ENCODE results near the gene CRLF2.

DNA sequence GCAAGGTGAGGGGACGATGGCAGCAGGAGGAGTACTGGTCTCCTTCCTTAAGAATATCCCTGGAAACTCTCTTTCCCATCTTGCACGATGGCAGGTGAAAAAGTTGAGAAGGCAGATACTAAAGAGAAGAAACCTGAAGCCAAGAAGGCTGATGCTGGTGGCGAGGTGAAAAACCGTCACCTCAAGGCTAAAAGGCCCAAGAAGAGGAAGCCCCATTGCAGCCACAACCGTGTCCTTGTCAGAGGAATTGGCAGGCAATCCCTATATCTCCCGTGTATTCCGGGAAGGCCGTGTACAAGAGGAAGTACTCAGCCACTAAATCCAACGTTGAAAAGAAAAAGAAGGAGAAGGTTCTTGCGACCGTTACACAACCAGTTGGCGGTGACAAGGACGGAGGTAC is 40.0 kb downstream of the CRLF2 start:
- TF ChIP-seq, protein P1, sequence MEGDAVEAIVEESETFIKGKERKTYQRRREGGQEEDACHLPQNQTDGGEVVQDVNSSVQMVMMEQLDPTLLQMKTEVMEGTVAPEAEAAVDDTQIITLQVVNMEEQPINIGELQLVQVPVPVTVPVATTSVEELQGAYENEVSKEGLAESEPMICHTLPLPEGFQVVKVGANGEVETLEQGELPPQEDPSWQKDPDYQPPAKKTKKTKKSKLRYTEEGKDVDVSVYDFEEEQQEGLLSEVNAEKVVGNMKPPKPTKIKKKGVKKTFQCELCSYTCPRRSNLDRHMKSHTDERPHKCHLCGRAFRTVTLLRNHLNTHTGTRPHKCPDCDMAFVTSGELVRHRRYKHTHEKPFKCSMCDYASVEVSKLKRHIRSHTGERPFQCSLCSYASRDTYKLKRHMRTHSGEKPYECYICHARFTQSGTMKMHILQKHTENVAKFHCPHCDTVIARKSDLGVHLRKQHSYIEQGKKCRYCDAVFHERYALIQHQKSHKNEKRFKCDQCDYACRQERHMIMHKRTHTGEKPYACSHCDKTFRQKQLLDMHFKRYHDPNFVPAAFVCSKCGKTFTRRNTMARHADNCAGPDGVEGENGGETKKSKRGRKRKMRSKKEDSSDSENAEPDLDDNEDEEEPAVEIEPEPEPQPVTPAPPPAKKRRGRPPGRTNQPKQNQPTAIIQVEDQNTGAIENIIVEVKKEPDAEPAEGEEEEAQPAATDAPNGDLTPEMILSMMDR (IDR thresholded peaks at IDR 0.05) = no peak
- TF ChIP-seq TCF7 (CRISPR knock-in tag; IDR thresholded peaks at IDR 0.05; ENCODE audit: low read depth) (no peak), ZNF263 (CRISPR knock-in tag; IDR thresholded peaks at IDR 0.05; ENCODE audit: low read depth) (no peak), IRF2 (CRISPR knock-in tag; IDR thresholded peaks at IDR 0.05; ENCODE audit: borderline replicate concordance, low read depth) (no peak), CREB1 (CRISPR knock-in tag; IDR thresholded peaks at IDR 0.05) (no peak), MYBL2 (CRISPR knock-in tag; IDR thresholded peaks at IDR 0.05) (no peak), SMAD4 (CRISPR knock-in tag; IDR thresholded peaks at IDR 0.05) (no peak), ZNF317 (CRISPR knock-in tag; IDR thresholded peaks at IDR 0.05; ENCODE audit: borderline replicate concordance, low read depth) (no peak), ESRRA (CRISPR knock-in tag; IDR thresholded peaks at IDR 0.05; ENCODE audit: borderline replicate concordance) (no peak)
- TF ChIP-seq, protein P2, sequence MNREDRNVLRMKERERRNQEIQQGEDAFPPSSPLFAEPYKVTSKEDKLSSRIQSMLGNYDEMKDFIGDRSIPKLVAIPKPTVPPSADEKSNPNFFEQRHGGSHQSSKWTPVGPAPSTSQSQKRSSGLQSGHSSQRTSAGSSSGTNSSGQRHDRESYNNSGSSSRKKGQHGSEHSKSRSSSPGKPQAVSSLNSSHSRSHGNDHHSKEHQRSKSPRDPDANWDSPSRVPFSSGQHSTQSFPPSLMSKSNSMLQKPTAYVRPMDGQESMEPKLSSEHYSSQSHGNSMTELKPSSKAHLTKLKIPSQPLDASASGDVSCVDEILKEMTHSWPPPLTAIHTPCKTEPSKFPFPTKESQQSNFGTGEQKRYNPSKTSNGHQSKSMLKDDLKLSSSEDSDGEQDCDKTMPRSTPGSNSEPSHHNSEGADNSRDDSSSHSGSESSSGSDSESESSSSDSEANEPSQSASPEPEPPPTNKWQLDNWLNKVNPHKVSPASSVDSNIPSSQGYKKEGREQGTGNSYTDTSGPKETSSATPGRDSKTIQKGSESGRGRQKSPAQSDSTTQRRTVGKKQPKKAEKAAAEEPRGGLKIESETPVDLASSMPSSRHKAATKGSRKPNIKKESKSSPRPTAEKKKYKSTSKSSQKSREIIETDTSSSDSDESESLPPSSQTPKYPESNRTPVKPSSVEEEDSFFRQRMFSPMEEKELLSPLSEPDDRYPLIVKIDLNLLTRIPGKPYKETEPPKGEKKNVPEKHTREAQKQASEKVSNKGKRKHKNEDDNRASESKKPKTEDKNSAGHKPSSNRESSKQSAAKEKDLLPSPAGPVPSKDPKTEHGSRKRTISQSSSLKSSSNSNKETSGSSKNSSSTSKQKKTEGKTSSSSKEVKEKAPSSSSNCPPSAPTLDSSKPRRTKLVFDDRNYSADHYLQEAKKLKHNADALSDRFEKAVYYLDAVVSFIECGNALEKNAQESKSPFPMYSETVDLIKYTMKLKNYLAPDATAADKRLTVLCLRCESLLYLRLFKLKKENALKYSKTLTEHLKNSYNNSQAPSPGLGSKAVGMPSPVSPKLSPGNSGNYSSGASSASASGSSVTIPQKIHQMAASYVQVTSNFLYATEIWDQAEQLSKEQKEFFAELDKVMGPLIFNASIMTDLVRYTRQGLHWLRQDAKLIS (CRISPR knock-in tag; IDR thresholded peaks at IDR 0.05; ENCODE audit: borderline replicate concordance) = no peak
- TF ChIP-seq, protein P3, sequence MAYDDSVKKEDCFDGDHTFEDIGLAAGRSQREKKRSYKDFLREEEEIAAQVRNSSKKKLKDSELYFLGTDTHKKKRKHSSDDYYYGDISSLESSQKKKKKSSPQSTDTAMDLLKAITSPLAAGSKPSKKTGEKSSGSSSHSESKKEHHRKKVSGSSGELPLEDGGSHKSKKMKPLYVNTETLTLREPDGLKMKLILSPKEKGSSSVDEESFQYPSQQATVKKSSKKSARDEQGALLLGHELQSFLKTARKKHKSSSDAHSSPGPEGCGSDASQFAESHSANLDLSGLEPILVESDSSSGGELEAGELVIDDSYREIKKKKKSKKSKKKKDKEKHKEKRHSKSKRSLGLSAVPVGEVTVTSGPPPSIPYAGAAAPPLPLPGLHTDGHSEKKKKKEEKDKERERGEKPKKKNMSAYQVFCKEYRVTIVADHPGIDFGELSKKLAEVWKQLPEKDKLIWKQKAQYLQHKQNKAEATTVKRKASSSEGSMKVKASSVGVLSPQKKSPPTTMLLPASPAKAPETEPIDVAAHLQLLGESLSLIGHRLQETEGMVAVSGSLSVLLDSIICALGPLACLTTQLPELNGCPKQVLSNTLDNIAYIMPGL (CRISPR knock-in tag; IDR thresholded peaks at IDR 0.05) = no peak
- TF ChIP-seq, protein P4, sequence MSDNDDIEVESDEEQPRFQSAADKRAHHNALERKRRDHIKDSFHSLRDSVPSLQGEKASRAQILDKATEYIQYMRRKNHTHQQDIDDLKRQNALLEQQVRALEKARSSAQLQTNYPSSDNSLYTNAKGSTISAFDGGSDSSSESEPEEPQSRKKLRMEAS (CRISPR knock-in tag; IDR thresholded peaks at IDR 0.05) = no peak
